ENCODE data around the gene ARL13A.
A peak's percentile ranks its signal among the peaks of the same experiment; 100 is the strongest.
"Not testable (repeated sequence)": the region's sequence is repeated elsewhere in the genome, so short reads cannot be mapped to it uniquely, and the experiment has no call there.

Gene ARL13A

DNA sequence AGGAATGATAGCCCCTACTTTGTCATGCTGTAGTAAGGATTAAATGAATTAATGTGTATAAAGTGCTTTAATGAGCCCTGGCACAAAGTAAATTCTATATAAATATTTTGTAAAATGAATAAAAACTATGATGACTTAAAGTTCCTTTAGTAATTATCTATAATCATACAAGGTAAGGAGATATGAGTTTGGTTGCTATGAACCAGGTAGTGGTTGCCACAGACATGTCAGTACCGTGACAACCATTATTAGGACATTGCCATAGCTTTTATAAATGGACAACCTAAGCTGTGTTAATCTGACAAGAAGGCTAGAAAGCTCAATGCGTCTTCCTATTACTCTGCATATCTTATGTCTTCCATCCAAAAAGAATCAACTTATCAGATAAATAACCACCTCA, at the start of gene ARL13A:
ARL13A (plus strand) TSS at position 301 of the 400 bp plus-strand sequence. CDS start 3,982 bp downstream, outside the sequence.
- no peak for DNase-seq

DNA sequence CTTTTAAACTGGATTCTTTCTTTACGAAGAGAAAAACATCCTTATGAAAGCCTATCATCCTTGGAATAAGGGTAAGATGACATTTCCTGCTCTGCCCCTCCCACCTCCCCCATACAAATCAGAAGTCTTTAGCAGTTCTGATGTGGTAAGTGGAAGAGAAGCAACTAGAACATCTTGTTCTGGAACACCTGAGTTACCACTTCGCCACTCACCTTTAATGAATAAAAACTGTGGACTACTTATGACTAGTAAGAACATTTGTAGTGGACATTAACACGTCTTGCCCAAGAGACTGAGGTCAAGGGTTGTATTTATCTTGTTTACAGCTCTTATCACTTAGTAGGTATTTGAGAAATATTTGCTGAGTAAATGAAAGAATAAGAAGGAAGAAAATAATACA, 45.1 kb upstream of the ARL13A start:
- no peak for DNase-seq

DNA sequence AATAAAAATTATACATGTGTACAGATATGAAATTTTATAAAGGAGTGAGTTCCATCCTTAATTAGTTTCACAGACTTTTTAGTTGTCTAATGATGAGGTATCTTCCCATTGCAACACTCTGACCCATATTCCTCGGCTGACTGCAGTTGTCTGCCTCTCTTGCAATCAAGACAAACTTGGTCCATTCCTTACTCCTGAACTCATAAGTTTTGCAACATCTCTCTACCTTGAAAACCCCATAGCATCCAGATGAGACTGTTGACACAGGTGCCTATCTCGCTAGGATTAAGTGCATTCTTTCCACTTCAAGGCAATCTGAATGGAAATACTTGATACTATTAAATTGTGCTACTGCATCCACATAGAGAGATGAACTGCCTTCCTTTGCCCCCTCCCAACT, 43.1 kb upstream of the ARL13A start:
- DNase-seq: no peak

DNA sequence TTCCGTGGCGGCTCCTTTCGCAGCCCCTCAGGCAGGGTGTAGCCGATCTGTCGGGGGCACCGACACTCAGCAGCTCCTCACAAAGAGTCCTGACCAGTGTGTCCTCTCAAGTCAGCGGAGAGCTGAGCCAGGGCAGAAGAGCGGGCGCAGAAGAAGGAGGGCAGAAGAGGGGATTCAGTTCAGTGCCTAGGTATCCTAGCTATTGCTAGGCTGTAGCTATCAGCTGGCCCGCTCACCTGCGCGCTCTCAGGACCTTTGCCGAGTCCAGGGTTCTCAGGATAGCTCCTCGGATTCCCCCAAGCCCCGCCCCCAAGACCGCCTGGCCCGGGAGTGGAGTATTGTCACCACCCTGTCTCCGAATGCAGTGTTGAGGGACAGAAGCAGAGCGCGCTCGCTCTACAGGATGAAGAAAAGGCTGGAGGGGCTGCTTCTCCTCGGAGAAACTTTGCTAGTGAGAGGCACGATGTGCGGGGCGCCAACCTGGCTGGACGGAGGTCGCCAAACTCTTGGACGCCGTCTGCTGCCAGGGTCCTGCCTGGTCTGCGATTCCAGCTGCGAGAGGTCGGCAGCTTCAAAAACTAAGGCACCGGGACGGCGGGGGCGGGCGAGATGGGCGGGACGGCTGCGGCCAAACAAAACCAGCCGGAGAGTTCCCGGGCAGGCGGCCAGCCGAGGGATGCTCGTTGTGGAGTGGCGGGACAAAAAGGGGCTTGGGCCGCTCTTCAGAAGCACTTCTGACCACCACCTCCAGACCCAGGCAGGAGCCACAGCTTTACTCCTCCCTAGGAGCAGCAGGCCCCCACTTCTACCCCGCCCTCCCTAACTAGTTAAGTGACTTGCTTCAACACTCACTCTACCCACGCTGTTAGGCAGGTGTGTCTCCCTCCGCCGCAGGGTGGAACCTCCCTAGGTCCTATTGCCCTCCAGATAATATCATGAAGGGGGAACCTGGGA, 40.6 kb upstream of the ARL13A start, which contains the start of gene XKRX:
XKRX (minus strand) TSS at position 258 of the 954 bp plus-strand sequence. CDS start 613 bp downstream, outside the sequence.
- DNase-seq: peak; percentile 59 to 79

- DNase-seq: no peak
Measured at GRCh38 chrX:100931218-100931924, 38.1 kb upstream of the ARL13A start.

- DNase-seq: no peak
Measured at GRCh38 chrX:100931925-100932285, 37.6 kb upstream of the ARL13A start.

DNA sequence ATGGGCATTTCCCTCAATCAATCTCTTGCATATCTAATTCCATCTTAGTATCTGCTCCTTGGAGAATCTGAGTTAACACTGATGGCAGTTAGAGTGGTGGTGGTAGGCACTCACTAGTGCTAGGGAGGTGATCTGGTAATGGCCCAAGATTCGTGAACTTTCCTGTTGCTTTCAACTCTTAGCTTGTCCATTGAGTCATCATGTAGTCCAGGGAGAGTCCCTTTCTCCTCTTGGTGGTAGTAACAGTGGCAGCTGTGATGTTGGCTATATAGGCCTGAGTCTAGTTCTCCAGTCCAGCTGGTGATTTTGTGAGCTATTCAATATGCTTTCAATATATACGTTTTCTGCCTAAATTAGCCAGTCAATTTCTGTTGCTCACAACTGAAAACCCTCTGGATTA, 33.7 kb upstream of the ARL13A start:
- DNase-seq: no peak

- DNase-seq: no peak
Measured at GRCh38 chrX:100939333-100939732, 30.2 kb upstream of the ARL13A start.

DNA sequence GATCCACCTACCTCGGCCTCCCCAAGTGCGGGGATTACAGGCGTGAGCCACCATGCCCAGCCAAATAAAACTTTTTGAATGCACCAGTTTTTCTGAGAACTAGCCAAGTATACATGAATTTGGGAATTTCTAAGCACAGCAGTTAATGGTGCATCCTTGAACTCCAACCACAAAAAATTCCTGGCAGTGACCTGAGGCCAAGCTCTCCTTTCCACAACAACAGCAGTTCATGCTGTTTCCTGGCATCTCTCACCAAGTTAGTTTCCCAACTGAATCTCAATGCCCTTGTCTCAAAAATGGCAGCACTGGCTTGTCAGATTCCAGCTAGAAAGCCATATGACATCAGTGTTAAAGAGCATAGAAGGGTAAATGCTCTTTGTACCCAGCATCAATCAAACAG, 24.9 kb upstream of the ARL13A start:
- DNase-seq: no peak

DNA sequence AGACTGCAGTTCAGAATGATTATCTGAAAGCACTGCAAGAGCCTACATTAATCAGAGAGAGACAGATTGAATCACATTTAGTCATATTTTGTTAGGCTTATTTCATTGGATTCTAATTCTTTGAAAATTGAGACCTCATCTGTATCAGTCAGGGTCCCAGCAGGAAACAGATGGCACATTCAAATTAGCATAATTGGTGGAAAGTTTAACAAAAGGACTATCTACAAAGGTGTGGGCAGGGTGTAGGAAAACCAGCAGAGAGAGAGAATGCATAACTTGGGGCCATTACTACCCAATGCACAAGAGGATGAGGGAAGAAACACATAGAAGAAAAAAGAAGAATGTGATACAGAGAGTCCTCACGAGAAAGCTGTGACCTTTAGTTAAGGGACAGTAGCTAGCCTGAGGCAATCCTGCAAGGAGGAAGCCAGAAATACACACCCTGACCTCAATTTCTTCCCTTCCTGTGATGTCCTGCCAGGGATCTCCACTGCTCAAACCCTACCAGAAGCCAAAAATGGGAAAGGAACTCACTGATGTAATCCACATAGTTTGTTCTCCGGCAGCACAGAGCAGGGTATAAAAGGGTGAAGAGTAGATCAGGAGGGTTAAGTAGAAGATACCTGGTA, 23.1 kb upstream of the ARL13A start:
- no peak for DNase-seq

DNA sequence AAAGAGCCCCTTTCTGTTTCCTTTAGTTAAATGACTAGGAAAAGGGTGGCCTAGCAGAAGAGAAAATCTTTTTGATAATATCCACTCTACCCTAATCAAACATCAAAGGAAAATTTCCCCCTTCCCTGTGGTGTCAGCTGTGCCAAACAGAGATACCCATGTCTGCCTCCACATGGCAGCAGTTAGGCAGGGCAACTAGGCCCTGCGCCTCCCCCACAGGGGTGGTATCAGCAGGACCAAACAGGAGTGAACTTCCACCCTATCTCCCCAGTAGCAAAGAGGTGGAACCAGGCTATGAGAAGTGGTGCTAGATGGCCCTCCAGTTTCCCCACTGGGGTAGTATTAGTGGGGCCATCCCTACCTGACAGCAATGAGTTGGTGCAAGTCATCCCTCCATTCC, 21.0 kb upstream of the ARL13A start:
- no peak for DNase-seq

GRCh38 chrX:100962811-100963210, 6.7 kb upstream of the ARL13A start:
- no peak for DNase-seq

- DNase-seq: no peak
Measured at GRCh38 chrX:100964362-100964761, 5.1 kb upstream of the ARL13A start.

DNA sequence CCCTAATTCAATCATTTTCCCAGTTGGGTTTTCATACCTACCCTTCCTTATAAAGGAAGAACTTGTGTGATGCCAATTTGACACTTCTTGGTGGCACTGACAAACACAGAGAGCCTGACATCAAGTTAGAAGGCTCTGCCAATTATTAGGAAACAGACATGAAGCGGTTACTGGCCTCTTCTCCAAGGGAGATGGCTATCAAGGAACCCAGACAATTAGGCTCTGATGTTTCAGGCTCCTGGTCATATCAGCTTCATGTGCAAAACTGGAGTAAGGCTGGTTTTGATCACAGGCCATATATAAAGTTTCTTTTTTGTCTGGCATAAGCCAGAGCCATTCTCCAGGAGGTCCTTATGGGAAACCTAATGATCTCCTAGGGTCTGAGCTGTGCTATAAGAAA, 428 bp downstream of the ARL13A start:
- no peak for DNase-seq

- no peak for DNase-seq
Measured at GRCh38 chrX:100973411-100973810, 3.9 kb downstream of the ARL13A start.

GRCh38 chrX:100975212-100975611, 5.7 kb downstream of the ARL13A start:
- no peak for DNase-seq

DNA sequence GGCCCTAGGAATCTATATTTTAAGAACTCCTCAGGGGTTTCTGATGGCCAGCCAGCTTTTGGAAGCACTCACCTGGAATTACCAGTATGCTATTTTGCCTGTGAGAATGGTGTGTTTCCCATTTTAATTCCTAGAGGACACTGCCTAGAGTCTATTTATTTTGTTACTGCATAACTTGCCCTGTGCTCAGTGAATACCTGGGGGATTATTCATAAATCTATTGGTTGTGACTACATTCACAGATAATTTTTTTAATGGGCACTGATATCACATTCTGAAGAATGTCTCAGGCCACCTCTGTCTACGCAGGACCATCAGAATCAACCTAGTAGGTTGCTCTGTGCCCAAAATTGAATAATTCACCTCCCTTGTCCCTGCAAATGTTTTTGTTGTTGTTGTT, 6.7 kb downstream of the ARL13A start:
- no peak for DNase-seq

- no peak for DNase-seq
Measured at GRCh38 chrX:100979881-100980607, 10.5 kb downstream of the ARL13A start.

DNA sequence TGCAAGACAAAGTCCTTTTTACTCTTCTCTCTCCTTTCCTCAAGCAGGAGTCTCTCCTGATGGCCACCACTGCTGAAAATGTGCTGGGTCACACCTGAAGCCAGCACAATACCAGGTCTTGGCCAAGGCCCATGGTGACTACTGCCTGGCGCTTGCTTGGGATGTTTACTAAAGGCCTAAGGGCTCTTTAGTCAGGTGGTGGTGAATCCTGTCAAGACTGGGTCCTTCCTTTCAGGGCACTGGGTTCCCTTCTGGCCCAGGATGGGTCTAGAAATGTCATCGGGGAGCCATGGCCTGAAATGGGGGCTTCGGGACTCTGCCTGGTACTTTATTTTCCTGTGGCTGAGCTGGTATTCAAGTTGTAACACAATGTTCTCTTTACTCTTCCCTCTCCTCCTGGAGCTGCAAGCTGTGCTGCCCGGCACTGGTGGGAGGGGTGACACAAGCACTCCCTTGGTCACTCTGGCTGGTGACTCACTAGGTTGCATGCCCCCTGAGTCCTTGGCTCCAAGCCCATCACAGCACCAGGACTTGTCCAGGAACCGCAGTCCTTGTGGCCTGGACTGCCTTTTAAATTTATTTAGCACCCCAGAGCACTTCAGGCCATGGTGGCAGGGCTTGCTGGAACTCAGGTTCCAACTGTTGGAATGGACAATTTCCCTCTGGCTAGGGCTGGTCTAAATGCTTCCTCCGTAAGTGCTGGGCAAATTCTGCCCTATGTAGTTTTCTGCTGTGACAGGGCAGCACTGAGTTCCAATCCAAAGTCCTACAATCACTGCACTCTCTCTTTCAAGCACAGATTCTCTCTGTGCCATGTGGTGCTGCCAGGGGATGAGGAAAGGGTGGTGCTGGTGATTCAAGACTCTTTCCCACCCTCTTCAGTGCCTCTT, 11.3 kb downstream of the ARL13A start:
- no peak for DNase-seq

DNA sequence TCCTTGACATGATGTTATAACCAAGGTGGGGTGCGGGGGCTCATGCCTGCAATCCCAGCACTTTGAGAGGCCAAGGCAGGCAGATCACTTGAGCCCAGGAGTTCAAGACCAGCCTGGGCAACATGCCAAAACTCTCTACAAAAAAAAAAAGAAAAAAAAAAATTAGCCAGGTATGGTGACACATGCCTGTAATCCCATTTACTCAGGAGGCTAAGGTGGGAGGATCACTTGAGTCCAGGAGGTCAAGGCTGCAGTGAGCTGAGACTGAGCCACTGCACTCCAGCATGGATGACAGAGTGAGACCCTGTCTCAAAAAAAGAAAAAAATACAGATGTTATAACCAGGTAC, 12.0 kb downstream of the ARL13A start:
- not testable (repeated sequence) for DNase-seq

DNA sequence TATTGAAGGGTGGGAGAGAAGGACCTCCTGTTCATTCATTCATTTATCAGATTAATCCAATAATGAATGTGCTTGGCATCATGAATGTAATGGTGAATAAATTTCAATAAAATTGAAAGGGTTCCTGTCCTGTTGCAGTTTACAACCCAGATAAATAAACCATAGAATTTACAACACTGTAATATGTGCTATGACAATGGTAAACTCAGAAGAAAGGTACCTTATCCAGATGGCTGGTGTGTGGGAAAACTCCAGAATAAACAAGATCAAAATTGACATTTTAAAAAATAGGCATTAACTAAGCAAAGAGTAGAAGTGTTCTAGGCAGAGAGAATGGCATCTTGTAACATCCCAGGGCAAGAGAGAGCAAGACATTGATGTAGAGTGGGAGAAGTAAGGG, 15.3 kb downstream of the ARL13A start:
- no peak for DNase-seq

DNA sequence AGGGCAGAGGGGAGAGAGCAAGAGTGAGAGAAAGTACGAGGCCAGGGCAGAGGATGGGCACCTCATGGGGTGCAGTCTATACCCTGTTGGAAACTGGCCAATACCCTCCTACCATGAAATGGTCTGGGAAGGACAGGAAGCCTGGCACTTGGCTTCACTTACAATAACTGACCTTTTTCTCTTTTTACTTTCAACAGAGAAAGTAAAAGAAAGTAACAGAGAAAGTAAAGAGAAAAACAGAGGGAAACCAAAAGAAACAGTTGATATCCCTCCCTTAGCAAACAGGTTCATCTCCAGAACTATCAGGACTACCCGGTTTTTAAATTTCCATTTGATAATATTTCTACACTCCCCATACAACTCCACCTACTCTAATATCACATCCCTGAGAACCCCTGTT, 20.6 kb downstream of the ARL13A start:
- no peak for DNase-seq
